Stimulated activated CD8-positive, alpha-beta memory T cell treated with anti-CD3 and anti-CD28 coated beads, Interleukin-12 subunit alpha, Interleukin-12 subunit beta, amount 100 ng/mL, for 24 hours (primary cell): Measurements from ENCODE around the gene TAF1B.
"Not testable (repeated sequence)": the region's sequence is repeated elsewhere in the genome, so short reads cannot be mapped to it uniquely, and the experiment has no call there.

ENCODE experiments used
- DNase-seq: peaks from one replicate; pipeline ENCODE4 v3.0.0-alpha.2; 2020; ENCODE audit errors: extremely low read depth

Gene TAF1B

DNA sequence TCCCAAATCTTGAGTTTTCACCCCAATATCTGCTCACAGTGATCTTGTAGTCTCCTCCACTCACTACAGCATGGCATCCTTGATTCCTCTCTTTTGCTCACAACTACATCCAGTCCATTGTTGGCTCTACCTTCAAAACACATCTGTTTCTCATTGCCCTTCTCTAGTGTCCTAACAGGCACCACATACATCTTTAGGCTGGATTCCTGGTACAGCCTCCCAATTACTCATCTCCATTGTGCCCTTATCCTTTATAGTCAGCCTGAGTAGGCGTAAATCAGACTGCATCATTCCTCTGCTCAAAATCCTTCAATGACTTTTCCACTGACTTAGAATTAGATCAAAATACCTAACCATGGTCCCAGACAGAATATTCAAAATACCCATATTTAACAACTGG is 10.7 kb upstream of the TAF1B start:
- no peak for DNase-seq

- not testable (repeated sequence) for DNase-seq
Measured at GRCh38 chr2:9835068-9835467, 8.2 kb upstream of the TAF1B start.

GRCh38 chr2:9836074-9836473 is 7.2 kb upstream of the TAF1B start:
- DNase-seq, result no peak

GRCh38 chr2:9836517-9836916 is 6.8 kb upstream of the TAF1B start:
- no peak for DNase-seq

DNA sequence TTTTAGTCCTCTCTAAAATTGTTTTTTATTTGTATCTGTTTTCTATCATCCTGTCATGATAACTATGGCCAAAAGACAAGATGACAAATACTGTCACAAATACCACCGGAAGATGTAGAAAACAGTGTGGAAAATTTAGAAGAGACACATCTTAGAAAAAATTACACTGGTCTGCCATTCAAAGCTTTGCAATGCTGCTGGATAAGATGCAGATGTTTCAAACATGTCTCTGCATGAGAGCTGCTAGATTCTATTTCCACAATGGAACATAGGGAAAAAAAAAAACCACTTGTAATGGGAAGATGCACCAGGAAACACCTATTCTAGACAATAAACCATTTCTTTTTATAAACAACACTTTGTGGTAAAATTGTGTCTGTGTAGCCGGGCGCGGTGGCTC is 5.8 kb upstream of the TAF1B start:
- no peak for DNase-seq

- DNase-seq, result no peak
Measured at GRCh38 chr2:9838391-9838790, 4.9 kb upstream of the TAF1B start.

DNA sequence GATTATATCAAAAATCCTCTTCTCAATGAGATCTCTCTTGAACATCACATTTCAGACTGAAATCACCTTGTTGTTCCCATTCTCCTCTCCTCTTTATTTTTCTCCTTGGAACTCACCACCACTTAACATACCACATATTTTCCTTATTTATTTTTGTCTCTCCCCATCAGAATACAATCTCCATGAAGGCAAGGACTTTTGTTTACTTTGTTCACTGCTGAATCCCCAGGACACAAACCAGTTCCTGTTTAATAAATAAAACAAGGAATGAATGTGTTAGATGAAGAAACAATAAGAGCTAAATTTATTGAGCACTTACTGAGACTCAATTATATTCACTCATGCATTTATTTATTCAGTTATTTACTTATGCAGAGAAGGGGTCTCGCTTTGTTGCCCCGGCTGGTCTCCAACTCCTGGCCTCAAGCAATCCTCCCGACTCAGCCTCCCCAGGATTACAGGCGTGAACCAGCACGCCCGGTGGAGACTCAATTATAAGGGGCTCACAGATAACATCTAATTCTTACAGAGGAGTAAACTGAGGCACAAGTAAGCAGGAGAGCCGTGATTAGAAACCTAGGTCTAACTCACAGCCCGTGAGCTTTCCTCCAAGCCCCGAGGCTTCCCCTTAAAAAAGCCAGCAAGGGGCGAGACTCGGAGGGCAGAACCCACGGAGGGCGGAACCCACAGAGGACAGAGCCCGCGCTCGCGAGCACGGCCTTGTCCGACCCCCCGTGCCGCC is 616 bp upstream of the TAF1B start:
- DNase-seq, result no peak

DNA sequence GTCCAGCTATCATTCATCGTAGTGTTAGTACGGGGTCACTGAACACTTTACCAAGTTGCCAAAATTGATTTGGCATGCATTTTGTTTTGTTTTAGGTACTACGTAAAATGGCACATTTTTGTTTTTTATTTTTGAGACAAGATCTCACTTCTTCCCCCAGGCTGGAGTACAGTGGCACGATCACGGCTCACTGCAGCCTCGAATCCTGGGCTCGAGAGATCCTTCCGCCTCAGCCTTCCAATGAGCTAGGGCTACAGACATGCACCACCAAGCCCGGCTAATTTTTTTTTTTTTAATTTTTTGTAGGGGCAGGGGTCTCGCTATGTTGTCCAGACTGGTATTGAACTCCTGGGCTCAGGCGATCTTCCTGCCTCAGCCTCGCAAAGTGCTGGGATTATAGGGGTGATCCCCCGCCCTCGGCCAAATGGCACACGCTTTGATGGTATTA is 786 bp downstream of the TAF1B start:
- no peak for DNase-seq

DNA sequence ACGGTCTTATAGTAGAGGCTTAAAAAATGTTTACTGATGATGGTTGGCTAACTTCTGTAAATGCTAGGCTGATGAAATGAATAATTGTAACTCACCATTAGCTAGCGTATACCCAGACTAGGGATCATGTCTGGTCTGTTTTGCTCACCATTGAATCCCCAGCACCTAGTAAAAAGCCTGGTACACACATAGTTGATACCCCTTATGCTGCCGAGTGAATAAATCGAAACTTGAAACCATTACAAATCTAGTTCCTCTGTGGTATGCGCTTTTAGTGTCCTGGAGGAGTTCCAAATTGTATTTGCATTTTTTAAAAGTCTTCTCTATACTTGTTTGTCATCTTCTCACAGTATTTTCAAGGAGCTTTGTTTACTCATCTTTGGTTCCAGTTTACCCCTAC is 1.3 kb downstream of the TAF1B start:
- DNase-seq, result no peak

DNA sequence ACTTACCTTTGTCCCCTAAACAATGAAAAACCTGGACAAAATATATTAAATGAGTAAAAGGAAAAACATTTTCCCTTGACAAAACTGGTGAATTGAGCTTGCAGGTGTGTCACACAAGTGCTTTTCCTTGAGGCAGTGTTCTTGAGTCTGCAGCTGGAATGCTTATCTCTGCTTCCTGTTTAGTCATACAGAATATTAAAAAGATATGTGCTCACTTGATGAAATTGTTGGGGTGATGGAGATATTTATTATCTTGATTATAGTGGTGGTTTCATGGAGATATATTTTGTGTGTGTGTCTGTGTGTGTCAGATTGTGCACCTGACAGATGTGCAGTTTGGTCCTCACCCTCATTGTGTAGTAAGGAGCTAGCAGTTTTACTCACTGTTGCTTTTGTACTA is 3.3 kb downstream of the TAF1B start:
- no peak for DNase-seq

GRCh38 chr2:9847140-9847539 is 3.9 kb downstream of the TAF1B start:
- DNase-seq, result no peak

- no peak for DNase-seq
Measured at GRCh38 chr2:9852881-9853280, 9.6 kb downstream of the TAF1B start.

GRCh38 chr2:9857814-9858729 is 14.8 kb downstream of the TAF1B start:
- no peak for DNase-seq

DNA sequence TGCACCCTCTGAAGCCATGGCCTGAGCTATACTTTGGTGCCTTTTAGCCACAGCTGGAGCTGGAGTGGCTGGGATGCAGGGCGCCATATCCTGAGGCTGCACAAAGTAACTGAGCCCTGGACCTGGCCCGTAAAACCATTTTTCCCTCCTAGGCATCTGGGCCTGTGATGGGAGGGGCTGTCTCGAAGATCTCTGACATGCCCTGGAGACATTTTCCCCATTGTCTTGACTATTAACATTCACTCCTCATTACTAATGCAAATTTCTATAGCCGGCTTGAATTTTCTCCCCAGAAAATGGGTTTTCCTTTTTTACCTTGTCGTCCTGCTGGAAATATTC is 15.4 kb downstream of the TAF1B start:
- DNase-seq, result no peak

DNA sequence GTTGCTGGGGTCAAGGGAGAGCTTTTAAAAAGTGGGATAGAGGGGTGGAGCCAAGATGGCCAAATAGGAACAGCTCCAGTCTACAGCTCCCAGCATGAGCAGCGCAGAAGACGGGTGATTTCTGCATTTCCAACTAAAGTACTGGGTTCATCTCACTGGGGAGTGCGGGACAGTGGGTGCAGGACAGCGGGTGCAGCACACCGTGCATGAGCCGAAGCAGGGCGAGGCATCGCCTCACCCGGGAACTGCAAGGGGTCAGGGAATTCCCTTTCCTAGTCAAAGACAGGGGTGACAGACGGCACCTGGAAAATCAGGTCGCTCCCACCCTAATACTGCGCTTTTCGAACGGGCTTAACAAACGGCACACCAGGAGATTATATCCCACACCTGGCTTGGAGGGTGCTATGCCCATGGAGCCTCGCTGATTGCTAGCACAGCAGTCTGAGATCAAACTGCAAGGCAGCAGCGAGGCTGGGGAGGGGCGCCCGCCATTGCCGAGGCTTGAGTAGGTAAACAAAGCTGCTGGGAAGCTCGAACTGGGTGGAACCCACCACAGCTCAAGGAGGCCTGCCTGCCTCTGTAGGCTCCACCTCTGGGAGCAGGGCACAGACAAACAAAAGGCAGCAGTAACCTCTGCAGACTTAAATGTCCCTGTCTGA is 17.8 kb downstream of the TAF1B start:
- DNase-seq, result not testable (repeated sequence)

GRCh38 chr2:9867881-9868280 is 24.6 kb downstream of the TAF1B start:
- DNase-seq, result no peak

DNA sequence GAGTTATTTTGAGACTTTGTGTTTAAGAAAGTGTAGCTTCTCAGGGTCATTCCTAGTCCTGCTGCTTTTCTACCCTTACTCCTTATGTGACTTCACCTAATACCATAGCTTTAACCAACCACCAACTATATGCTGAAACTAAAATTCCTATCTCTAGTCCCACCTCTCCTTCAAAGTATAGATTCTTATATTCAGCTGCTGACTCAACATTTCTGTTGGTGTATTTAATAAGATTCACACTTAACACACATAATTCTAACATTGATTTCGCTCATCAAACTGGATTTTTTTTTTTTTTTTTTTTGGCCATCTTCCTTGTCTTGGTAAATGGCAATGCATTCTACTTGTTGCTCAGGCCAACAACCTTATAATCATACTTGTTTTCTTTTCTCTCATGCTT is 30.1 kb downstream of the TAF1B start:
- DNase-seq, result no peak

DNA sequence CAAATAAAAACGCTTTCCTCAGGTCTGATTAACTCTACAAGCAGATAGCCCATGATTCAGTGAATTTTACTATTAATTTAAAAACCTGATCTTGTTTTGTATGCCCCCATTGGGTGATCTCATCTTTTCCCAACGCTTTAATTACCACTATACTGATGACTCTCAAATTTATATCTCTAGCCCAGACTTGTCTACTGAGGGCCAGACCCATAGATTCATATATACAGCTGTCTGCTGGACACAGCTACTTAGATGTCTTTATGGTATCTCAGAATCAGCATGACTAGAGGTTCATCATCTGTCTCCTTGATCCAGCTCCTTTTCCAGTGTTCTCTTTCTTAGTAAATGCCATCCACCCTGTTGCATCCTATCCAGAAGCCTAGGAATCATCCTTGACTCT is 33.8 kb downstream of the TAF1B start:
- no peak for DNase-seq

- DNase-seq, result no peak
Measured at GRCh38 chr2:9877726-9878125, 34.5 kb downstream of the TAF1B start.

GRCh38 chr2:9879455-9880194 is 36.4 kb downstream of the TAF1B start:
- DNase-seq, result no peak

DNA sequence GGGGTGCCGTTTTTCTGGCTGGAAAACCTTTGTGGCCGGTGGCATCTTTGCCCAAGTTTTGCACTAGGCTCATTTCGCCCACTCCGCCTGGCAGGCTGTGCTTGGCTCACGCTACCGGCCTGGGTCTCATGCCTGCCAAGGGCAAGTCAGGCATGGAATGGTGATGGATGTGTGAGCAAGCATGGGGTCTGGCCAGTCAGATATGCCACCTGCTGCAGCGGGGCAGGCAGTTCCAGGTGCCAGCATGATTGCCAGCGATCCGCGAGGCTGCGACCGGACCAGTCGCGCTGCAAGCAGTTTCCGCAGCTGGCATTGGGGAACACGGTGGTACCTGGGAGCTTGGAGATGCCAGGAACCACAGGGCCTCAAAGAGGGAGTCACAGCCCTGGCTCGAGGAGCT is 40.6 kb downstream of the TAF1B start:
- DNase-seq, result no peak

GRCh38 chr2:9884436-9884835 is 41.2 kb downstream of the TAF1B start:
- DNase-seq, result no peak
